Stimulated activated CD8-positive, alpha-beta memory T cell treated with anti-CD3 and anti-CD28 coated beads, Interleukin-4, amount 100 ng/mL, for 48 hours (primary cell): Measurements from ENCODE around the gene DENND1A.
A peak's percentile ranks its signal among the peaks of the same experiment; 100 is the strongest.

Experiments
- DNase-seq: peaks from one replicate; pipeline ENCODE4 v3.0.0-alpha.2; 2020

DENND1A gene

DNA sequence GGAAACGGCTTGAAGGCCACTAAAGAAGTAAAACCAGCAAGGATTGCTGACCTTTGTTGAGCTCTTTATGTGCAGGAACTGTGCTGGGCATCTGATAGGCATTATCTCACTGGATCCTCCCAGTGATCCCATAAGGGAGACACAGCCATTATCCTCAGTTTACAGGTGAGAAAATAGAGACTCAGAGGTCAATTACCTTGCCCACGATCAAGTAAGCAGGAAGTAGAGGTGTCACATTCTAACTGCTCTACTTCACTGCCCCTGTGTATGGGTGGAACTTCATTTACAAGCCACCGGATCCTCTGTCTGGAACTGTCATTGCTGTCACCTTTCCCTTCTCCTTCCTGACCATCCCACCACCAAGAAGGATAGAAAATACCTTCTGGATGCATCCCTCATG, 325.1 kb downstream of the DENND1A start:
- DNase-seq = no peak

DNA sequence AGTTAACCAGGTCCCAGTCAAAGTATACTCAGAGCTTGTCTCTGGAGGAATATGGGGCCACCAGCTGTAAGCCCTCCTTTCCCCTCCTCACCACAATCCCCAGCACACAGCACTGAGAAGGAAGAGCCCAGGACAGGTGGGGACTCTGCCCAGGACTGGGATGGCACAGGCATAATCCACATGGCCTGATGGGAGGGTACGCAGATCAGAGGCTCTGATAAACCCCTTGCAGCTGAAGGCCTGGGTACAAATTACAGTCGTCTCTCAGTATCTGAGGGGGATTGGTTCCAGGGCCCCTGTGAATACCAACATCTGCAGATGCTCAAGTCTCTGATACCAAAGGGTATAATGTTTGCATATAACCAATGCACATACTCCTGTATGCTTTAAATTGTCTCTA, 328.1 kb downstream of the DENND1A start:
- DNase-seq = no peak

DNA sequence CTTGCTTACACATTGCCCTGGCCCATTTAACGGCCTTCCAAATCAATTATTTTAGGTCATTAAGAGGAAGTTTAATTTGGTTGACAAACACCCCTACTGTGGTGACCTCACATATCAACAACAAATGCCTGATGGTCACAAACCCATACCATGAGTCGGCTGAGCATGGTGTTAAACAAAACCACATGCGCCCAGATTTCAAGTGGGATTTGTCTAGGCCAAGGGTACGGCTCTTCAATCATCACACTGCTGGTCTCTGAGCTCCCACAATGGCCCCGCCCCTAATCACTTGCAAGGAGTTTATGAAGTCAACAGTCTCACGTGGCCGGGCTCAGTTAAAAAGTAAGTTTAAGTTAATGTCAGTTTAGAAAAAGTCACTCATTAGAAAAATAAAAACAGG, 330.1 kb downstream of the DENND1A start:
- no peak for DNase-seq

DNA sequence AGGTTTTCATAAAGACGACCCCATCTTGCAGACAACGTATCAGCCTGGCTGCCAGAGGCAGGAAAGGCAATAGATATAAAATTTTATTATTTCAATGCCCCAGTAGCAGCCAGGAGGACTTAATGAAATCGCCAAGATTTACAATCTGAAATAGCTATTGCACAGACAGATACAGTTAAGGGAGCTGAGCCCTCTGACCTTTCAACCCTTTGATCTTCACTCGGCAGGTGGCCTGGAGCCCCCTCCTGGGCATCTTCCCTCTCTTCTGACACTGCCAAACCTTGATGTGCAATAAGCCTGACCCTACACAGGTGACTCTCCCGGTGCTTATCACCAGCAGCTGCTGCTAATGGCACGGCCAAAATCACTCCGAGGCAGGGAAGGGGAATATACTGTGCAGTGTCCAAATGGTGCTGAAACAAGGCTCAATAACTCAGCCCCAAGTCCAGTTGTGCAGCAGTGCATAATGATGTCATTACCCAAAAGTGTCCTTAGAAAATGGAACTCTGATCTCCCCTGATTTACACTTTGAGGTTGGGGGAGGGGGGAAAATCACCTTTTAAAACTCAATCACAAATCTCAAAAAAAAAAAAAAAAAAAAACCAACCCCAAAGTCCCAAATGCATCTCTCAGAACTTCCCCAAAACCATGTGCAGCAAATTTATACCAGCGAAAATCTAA, 331.9 kb downstream of the DENND1A start:
- no peak for DNase-seq

DNA sequence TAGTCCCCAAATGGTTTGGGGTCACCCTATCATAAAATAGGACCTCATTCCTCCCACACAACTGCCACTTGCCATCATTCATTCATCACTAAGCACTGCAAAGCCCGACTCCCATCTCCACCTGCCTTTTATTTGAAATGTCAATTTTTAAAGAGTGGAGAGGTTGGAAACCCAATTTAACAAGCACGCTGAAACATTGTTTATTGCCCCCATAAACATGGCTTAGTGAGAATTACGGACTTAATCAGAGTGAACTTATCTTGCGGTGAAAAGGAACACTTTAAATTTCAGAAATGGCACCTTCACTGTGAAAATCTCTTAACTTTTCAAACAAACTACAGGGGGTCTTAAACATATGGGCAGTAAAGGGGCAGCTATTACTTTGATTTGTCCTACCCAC, 332.9 kb downstream of the DENND1A start:
- DNase-seq = no peak

DNA sequence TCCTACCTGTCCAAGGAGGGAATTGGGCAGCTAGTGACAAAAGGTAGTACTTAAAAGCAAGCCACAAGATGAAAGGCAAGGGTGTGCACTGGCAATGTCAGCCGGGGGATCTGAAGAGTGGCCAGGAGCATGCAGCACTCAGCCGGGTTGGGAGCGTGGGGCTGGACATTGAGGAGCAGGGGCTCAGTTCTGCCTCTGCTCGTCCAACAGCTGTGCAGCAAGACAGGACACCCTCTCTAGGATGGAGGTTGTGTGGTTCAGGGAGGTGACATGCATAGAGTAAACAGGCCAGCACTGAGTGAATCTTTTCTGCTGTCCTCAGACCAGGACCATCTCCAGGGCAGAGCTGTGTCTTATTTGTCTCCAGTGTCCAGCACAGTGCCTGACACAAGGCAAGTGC, 338.6 kb downstream of the DENND1A start:
- DNase-seq = no peak

DNA sequence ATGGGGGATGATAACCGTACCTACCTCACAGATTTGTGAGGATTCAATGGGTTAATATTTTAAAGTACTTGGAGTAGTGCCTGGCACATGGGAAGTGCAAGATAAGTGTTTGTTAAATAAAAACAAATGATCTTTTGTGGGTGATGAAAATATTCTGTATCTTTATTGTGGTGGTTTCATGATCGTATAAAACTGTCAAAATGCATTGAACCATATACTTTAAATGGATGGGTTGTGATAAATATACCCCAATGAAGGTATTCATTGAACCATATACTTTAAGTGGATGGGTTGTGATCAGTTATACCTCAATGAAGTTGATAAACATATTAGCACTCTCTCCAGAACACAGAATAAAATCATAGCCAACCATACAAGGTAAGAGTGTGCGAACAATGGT, 339.4 kb downstream of the DENND1A start:
- no peak for DNase-seq

DNA sequence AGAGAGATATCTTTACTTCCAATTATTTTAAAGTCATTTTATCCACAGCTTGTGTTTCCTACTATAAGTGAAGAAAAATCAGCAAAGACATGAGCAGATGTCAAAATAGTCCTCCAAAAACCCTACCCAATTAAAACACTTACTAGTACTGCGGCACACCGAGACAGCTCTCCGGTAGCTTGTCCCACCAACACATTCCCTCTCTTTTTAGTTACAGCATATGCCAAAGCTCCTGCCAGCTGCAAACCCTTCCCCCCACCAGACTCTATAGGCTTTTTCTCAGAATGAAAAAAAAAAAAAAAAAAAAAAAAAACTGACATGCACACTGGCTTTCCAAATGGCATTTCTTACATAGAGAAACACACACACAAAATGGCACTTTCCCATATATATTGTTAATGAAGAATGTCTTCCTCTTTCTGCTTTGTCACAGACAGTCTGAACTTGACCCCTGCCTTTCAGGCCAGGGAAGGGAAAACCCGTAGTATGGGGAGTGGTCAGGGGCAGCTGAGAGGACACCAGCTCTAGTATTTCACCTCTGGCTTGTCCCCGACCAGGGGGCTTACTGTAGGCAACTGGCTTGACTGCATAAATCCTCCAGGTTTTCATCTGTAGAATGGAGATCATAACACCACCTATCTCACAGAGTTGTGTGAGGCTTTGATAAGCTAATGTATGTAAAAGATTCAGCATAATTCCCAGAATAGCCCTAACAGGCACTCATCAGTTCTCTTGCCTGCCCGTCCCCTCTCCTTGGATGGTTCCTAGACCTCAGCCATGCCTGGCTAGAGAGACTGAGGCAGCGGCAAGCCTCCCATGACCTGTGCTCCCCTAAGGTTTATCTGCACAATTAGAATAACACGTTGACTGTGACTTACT, 340.3 kb downstream of the DENND1A start:
- DNase-seq = no peak

DNA sequence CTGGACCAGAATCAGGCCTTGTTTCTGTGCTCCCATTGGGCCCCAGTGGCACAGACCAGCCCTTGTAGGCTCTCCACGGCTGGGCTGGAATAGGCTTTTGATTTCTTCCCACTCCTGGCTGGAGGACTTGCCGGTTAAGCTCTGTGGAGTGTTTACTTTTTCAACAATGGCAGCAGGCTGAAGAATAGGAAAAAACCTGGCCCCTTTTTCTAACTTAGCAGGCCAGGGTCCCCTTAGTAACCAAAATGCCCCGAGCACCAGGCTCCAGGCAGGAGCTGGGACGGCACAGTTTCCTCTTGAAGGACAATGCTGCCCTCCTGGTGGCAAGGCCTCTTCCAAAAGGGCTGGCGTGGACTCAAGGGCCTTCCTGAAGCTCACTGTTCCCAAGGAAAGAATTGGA, 343.7 kb downstream of the DENND1A start:
- no peak for DNase-seq

DNA sequence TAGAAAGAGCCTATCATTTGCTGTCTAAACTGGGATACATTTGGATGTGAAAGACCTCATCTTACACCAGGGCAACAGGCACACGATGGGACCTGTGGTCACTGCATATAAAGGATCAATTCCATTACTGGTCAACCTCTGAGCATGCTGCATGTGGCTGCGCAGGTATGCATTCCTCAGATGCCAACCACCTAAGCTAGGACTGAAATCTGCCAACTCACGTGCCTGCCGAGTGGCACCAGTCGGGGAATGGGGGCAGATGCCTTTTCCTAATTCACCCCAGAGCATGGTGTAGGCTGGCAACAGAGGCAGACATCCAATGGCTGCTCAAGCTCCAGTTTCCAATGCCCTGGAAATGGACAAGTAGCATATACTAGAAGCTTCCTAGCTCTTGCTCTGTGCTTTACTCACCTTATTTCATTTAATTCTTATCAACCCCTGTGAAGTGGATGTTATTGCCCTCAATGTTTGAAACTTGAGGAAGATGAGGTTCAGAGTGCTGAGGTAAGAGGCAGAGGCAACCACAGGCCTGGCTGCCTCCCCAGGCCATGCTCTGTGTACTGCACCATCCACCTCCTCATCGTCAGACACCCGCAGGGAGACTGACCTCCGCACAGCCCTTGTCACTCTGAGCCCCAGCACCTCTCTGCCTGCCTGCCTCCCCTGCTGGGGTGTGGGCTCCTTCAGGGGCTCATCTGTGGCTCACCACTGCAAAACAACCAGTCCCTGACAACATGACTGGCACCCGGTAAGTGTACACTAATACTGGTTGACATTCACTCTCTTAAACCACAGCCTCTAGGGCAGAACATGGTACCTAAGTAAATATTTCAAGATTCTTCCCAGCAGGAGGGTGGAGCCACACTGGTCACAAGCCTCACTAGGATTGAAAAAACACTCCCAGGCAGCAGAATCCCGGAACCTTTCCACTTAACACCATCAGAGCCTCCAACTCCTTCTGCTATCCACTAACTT, 345.4 kb downstream of the DENND1A start:
- DNase-seq = no peak

DNA sequence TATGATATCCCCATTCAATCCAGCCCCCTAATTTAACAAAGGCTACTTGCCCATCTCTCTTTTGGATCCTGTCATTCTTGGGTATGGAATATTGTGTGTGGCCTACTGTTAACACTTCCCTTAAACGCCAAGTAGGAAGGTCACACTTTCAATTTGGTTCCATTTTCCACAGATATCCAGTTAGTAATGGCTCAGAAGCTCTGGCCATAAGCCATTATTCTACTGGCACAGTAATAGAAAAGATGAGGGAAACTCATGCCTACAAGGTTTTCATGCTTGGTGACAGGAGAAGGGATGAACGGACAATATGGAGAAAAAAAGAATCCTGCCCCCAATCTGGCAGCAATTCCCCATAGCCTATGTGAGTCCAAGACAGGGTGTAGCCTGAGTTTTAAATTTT, 346.3 kb downstream of the DENND1A start:
- no peak for DNase-seq

DNA sequence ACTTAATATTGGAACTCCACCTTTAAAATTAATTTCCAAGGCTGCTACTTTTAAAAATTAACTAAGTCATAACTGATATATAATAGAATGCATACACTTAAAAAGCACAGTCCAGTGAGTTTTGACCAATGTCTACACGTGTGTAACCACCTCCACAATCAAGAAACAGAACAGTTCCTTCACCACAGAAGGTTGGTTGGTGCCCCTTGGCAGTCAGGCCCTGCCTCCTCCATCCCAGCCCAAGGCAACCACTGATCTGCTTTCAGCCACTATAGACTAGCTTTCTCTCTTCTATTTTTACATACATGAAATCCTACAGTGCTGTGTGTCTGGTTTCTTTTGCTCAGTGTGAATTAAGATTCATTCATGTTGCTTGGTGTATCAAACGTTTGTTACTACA, 358.7 kb downstream of the DENND1A start:
- no peak for DNase-seq

DNA sequence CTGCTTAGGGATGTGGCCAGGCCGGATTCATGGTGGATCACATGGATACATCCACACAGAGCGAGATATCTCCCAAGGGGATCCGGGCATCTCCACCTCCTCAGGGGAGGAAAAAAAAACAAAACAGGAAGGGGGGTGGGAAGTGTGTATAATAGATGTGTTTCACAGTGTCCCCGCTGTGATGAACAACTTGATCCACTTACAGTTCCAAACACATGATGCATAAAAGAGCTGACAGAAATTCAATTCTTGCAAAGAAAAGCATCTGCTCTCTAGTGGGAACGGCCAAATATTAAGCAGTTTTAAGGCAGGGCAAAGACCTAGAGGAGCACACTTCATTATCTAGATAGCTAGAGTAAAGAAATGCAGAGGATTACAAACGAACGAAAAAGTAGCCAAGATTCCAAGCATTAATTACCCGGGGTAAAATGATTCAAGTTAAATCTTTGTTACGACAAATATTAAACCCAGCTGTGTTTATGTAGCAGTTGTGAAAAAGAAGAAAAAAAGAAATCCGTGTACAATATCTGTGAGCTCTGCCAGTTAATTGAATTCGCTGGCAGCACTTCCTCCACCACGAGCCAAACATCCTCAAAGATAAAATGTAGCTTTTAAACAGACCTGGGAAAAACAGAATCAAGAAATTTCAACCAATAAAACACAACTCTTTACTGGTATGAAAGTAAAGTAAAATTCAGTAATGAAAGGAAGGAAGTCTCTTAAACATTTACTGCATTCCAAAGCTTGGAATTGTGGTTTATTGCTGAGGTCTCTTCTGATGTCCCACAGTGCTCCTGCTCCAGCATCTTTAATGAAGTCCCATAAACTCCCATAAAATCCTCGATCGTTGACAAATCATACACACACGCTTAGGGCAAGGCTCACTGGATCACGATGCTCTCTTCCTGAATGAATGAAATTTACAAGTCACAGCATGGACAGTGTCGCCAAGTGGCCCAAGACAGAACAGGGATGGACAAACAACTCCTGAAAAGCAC, 360.9 kb downstream of the DENND1A start:
- DNase-seq = no peak

DNA sequence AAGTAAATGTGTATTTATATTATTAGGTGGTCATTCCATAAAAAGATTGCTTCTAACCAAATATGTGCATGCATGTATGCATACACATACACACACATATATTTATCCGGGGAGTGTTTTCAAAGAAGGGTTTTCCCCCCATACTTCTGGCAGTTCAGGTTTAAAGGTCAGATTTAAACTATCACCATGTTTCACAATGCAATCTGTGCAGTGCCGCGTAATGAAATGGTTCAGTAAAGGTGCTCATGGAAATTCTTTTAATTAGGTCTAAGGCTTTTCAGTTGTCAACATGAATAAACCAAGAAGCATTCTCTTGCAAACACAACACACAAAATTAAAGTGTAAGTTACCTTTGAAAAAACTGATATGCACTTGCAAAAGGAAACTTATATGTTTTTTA, 362.9 kb downstream of the DENND1A start:
- DNase-seq = no peak

DNA sequence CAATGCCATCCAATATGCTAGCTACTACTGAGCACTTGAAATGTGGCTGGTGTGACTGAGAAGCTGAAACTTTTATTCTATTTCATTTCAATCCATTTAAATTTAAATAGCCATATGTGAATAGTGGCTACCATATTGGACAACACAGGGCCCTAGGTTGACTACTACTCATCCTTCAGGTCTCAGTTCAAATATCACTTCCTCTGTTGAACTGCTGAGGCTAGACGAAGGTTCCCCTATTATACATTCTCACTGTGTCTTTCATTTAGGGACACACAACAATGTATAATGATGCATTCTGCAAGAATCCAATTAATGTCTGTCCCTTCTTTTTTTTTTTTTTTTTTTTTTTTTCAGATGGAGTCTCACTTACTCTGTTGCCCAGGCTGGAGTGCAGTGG, 365.3 kb downstream of the DENND1A start:
- no peak for DNase-seq

DNA sequence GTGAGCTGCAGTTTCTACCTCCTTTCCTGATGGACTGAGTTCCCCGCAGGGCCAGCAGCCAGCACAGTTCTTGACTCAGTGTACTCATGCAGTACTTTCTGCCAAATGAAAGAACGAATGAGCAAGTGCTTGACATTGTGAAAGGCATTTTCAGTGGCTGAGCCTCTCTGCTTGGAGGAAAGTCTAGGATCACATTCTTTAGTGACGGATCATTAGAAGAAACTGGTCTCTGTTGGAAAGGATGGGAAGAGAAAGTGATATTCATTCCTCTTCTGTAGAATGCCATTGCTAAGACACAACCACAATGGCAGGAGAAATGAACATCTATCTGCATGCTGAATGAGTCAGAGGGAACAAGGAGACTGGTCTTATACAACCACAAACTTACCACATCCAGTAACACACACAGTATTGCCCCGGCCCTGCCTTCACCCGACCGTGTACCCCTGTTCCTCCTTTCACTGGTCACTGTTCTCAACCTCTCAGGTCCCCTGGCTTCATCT, 367.0 kb downstream of the DENND1A start:
- DNase-seq = peak; percentile 40

DNA sequence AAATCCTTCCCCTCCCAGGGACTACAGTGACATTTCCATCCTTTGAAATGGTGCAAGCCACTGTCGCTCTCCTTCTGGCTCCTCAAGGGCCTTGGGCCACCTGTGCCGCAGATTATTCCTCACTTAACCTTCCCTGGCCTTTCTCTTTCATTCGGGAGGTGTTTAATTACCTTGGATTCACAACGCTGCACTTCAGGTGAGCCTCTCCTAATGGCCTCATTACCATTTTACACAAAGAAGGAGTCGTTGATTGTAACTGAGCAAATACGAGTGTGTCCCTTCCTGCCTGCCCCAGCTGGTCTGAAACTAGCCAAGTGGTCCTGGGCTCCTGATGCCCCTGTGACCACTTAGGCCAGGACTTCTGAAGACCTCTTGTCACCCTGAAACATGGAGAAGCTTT, 368.9 kb downstream of the DENND1A start:
- DNase-seq = no peak

DNA sequence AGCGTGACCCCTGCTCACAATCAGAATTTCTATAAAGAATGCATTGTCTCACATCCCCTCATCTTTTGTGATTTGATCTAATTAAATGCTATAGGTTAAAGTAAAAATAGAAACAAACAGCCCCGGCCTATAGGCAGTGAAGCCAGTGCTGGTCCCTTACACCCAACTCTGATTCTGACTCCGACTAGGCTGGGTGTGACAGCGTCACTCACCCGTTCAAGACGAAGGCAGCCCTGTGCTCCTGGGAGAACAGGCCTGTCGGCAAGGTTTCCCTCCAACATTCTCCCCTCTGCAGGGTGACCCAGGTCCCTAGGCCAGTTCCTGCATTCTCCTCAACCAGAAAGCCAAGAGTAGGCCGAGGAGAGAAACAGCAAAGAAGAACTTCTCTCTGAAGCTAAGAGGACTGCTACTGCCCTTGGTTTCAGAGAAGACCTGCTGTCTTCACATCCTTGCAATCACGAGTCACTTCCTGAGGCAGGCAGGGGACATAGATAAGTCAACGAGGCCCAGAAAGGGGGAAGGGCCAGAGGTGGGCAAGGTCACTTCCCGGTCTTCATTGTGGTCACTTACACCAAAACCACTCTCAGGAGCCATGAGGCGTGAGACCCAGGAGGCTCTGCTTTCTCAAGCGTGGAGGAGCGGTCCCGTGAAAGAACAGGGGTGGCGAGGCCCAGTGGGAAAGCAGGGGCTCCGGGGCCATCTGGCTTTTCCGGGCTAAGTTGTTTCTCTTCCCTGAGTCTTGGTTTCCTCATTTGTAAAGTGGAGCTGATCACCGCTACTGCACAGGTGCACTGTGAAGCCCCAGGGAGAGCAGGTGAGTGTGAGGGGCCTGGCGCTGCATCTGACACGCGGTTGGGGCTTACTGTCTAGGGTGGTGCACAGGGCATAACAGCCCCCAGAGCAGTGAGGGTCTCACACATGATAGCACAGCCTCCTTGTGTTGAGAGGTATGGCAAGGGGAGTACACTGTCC, 373.2 kb downstream of the DENND1A start:
- no peak for DNase-seq

DNA sequence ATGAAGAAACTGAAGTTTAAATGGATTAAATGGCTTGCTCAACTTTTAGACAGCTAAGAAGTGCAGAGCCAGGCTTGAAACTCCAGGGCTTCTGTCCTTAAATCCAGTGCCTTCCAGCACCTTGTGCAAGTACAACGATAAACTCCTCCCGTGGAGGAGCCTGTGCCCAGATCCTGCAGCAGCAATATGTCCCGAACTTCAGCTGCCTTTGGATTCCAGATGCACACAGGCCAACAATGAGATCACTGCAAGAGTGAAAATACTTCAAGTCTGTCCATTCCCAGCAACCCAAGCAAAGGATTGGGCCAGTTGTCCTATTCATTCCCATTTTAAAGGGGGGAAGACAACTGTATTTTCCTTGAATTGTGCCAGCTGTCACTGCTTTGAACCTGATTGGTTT, 374.3 kb downstream of the DENND1A start:
- no peak for DNase-seq

DNA sequence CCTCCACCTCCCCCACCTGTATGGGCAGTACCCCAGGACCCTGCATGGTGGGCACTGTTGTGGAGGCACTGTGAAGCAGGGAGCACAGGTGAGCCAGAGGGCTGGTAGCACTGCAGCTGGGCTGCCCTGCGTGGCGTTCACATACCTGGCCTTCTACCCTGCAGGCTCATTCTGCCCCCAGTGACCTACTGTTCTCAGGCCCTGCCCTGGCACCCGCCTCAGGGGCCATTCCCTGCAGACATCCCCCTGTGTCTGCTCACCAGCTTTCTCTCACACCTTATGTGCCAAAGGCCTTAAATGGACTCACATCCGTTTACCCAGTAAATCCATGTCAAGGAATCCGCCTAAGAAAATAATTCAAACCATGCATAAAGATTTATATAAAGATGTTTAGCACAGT, 377.4 kb downstream of the DENND1A start:
- no peak for DNase-seq

DNA sequence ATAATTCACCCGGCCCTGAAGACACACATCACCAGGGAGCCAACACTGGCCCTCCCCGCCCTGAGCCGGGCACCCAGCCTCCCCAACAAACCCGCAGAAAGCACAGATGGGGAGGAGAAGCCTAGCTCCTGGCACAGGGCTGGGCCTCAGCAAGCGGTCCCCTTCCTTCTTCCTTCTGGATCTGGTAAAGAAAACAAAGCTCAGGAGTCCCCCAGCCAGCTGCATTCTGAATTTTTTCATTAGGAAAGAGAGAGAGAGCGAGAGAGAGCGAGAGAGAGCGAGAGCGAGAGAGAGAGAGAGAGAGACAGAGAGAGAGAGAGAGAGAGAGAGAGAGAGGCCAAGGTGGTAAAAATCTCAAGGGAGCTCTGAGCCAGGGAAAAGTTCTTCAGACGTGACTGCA, 378.2 kb downstream of the DENND1A start:
- DNase-seq = no peak
